NCI-H1092 (cell line): ENCODE measurements around the gene CALML5.

Source experiments
- DNase-seq: peaks from one replicate; lab custom pipeline; 2025; lab: John Stamatoyannopoulos, UW

Gene CALML5

GRCh38 chr10:5500910-5501309, 1.5 kb upstream of the CALML5 start:
- DNase-seq: no peak

GRCh38 chr10:5500162-5500670, 846 bp upstream of the CALML5 start:
- DNase-seq: no peak

- DNase-seq: no peak
Observed at GRCh38 chr10:5498791-5499492, 428 bp downstream of the CALML5 start.

GRCh38 chr10:5497948-5498730, 1.2 kb downstream of the CALML5 start:
- no peak for DNase-seq

GRCh38 chr10:5497289-5497688, 2.1 kb downstream of the CALML5 start:
- no peak for DNase-seq

GRCh38 chr10:5496261-5497250, 2.8 kb downstream of the CALML5 start:
- DNase-seq: no peak

GRCh38 chr10:5494611-5495010, 4.8 kb downstream of the CALML5 start:
- DNase-seq: no peak

GRCh38 chr10:5493691-5494090, 5.7 kb downstream of the CALML5 start:
- DNase-seq: no peak

GRCh38 chr10:5492929-5493576, 6.3 kb downstream of the CALML5 start:
- no peak for DNase-seq

- no peak for DNase-seq
Observed at GRCh38 chr10:5492322-5492855, 7.0 kb downstream of the CALML5 start.

GRCh38 chr10:5491477-5491876, 7.9 kb downstream of the CALML5 start:
- DNase-seq: no peak

- no peak for DNase-seq
Observed at GRCh38 chr10:5490698-5491464, 8.5 kb downstream of the CALML5 start.

GRCh38 chr10:5490032-5490431, 9.3 kb downstream of the CALML5 start:
- DNase-seq: no peak

GRCh38 chr10:5488272-5489161, 10.9 kb downstream of the CALML5 start:
- DNase-seq: no peak

GRCh38 chr10:5486853-5487235, 12.5 kb downstream of the CALML5 start:
- DNase-seq: no peak

- no peak for DNase-seq
Observed at GRCh38 chr10:5485948-5486852, 13.2 kb downstream of the CALML5 start.

GRCh38 chr10:5485290-5485689, 14.1 kb downstream of the CALML5 start:
- no peak for DNase-seq

- DNase-seq: no peak
Observed at GRCh38 chr10:5484205-5484604, 15.2 kb downstream of the CALML5 start.
